ENCODE data around the gene ABCC1. TPM values are rescaled to one million over a fixed set of nuclear protein-coding genes. Genes with fewer than 3 reads are reported as not detected.

ABCC1 gene
- total RNA-seq, 1 experiment from 2014 or later, result 139 TPM

DNA sequence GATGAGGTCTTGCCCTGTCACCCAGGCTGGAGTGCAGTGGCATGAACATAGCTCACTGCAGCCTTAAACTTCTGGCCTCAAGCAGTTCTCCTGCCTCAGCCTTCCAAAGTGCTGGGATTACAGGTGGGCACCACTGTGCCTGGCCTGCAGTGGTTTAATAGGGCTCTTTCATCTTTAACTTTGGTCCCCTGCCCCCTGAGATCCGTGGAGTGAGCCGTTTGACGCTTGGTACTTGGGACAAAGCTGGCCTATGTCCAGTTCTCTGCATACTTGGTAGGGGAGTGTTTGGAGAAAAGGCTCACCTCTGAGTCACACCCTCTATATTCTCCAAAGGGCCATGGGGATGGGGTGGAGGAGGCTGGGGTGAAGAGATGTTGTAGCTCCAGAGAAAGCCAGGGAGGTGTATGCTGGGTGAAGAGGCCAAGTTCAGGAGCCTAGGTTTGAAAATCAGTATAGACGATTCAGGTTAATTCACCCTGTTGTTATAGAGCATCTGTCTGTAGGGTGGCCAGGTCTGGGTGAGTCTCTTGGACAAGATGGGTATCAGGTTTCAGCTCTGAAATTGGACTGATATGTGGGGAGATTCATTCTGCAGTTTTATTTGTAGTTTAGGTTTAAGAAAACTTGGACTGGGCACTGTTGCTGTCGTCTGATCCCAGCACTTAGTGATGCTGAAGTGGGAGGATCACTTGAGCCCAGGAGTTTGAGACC lies 17.6 kb downstream of the ABCC1 start:
- Histone ChIP-seq H3K9me3 (ENCODE audit: insufficient read depth, low read depth) (0 out of 2 replicates have a peak, but pooled peaks cover 4% of the 10 kb centered on the region), H3F3A (ENCODE audit: insufficient read depth, low read depth) (peaks cover 57% of the 10 kb centered on the region), H3K27ac (peak overlapping the region; percentile 73), H3K79me2 (ENCODE audit: low read depth) (peaks cover 97% of the 10 kb centered on the region), H3K4me2 (peak overlapping the region; percentile 69), H3K4me3 (no peak overlapping the region; the same call in 1 of the 2 replicates), H4K20me1 (ENCODE audit: insufficient read depth) (peaks cover 24% of the 10 kb centered on the region; the same call in 1 of the 2 replicates), H3K4me1 (replicated peaks; ENCODE audit: insufficient read depth) (peaks cover 61% of the 10 kb centered on the region), H3K36me3 (ENCODE audit: low read depth) (peaks cover 35% of the 10 kb centered on the region; the same call in 1 of the 2 replicates), H3K27me3 (ENCODE audit: insufficient read depth, low read depth) (no peaks in the 10 kb centered on the region), H3K9me2 (ENCODE audit: insufficient read depth) (no peaks in the 10 kb centered on the region), H2AFZ (no peak overlapping the region)
- ChIA-PET POLR2A (ENCODE audit: unreplicated experiment) (interaction anchor here (0.5 to 1.1 kb wide), 6 partner anchors 10 to 95 kb away, joined by 3 to 54 read pairs (median 4); partner anchors contain the start of gene CEP20), CTCF (interaction anchor here (0.6 to 0.7 kb wide), 3 partner anchors 78 to 1607 kb away, joined by 3 to 8 read pairs (median 5); no protein-coding TSS in a partner anchor)
- DNase-seq, result peak; percentile 83 to 88
- intact Hi-C loops (cut with micrococcal nuclease; ENCODE audit: unreplicated experiment), result loop anchor here (1.0 kb wide), 3 partner anchors 29 to 88 kb away; no protein-coding TSS in a partner anchor
- TF ChIP-seq, protein P1, sequence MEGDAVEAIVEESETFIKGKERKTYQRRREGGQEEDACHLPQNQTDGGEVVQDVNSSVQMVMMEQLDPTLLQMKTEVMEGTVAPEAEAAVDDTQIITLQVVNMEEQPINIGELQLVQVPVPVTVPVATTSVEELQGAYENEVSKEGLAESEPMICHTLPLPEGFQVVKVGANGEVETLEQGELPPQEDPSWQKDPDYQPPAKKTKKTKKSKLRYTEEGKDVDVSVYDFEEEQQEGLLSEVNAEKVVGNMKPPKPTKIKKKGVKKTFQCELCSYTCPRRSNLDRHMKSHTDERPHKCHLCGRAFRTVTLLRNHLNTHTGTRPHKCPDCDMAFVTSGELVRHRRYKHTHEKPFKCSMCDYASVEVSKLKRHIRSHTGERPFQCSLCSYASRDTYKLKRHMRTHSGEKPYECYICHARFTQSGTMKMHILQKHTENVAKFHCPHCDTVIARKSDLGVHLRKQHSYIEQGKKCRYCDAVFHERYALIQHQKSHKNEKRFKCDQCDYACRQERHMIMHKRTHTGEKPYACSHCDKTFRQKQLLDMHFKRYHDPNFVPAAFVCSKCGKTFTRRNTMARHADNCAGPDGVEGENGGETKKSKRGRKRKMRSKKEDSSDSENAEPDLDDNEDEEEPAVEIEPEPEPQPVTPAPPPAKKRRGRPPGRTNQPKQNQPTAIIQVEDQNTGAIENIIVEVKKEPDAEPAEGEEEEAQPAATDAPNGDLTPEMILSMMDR (conservative IDR thresholded peaks at IDR 0.05), result no peak
- TF ChIP-seq EZH2 (IDR thresholded peaks at IDR 0.05; ENCODE audit: low read depth), result no peak
- TSS peak; percentile 26 for BruUV-seq (replicated peaks)

DNA sequence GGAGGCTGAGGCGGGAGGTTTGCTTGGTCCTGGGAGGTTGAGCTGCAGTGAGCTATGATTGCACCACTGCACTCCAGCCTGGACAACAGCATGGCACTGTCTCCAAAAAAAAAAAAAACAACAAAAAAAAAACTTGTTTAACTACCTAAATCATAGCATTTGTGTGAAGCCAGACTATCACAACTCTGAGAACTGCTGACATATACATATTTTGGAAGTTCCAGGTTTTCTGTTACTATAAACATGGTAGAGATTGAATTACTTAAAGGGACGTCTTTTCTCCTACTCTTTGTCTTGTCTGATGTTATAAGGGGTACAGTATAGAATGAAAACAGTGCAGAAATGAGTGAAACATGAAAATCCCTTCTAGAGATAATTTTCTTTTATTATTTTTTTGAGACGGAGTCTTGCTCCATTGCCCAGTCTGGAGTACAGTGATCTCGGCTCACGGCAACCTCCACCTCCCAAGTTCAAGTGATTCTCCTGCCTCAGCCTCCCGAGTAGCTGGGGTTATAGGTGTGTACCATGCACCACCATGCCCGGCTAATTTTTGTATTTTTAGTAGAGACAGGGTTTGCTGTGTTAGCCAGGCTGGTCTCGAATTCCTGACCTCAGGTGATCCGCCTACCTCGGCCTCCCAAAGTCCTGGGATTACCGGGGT lies 18.4 kb downstream of the ABCC1 start:
- Histone ChIP-seq H4K20me1 (ENCODE audit: insufficient read depth) (peaks cover 19% of the 10 kb centered on the region; the same call in 1 of the 2 replicates), H3K4me3 (no peak overlapping the region)
- no TSS peak for BruUV-seq (replicated peaks)

DNA sequence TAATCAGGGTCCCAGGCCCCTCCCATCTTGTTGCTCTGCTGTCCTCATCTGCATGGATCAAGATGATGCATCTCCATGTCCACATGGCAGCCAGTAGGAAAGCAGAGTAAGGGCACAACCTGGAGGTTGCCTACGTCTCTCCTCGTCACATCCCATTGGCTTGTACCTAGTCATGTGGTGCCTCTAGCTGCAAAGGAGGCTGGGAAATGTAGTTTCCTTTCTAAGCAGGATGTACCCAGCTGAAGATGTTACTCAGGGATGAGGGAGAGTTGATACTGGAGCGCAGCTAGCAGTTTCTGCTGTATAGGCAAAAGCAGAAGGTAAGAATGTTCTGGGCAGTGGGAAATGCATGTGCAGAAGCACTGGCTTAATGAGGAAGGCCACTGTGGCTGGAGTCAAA lies 20.8 kb downstream of the ABCC1 start:
- no peak for DNase-seq
- Histone ChIP-seq H3K27me3 (ENCODE audit: insufficient read depth, low read depth) (no peaks in the 10 kb centered on the region), H4K20me1 (ENCODE audit: insufficient read depth) (peaks cover 13% of the 10 kb centered on the region; the same call in 1 of the 2 replicates), H3K4me2 (no peak overlapping the region), H2AFZ (no peak overlapping the region), H3K4me1 (replicated peaks; ENCODE audit: insufficient read depth) (peaks cover 40% of the 10 kb centered on the region), H3K36me3 (ENCODE audit: low read depth) (peaks cover 50% of the 10 kb centered on the region), H3K27ac (no peak overlapping the region), H3K9me3 (ENCODE audit: insufficient read depth, low read depth) (no peaks in the 10 kb centered on the region), H3F3A (ENCODE audit: insufficient read depth, low read depth) (peaks cover 54% of the 10 kb centered on the region), H3K79me2 (ENCODE audit: low read depth) (peaks cover 97% of the 10 kb centered on the region), H3K9me2 (ENCODE audit: insufficient read depth) (no peaks in the 10 kb centered on the region), H3K4me3 (no peak overlapping the region)
- CTCF ChIA-PET, result no interaction called here
- POLR2A ChIA-PET (ENCODE audit: unreplicated experiment), result no interaction called here
- TF ChIP-seq EZH2 (IDR thresholded peaks at IDR 0.05; ENCODE audit: low read depth), result no peak
- TF ChIP-seq, protein P1 (conservative IDR thresholded peaks at IDR 0.05), result no peak
- intact Hi-C loops (cut with micrococcal nuclease; ENCODE audit: unreplicated experiment), result no loop called here
- BruUV-seq (replicated peaks), result no TSS peak

More for the DNA sequence above, 18.4 kb downstream of the ABCC1 start:
- ChIA-PET POLR2A (ENCODE audit: unreplicated experiment) (interaction anchor here (0.6 to 1.1 kb wide), 3 partner anchors 68 to 88 kb away, joined by 3 to 14 read pairs (median 4); partner anchors contain the start of gene CEP20), CTCF (interaction anchor here (0.6 to 0.7 kb wide), 2 partner anchors 78 to 1608 kb away, joined by 3 to 8 read pairs; no protein-coding TSS in a partner anchor)
- Histone ChIP-seq H3K36me3 (ENCODE audit: low read depth) (peaks cover 40% of the 10 kb centered on the region), H3K27ac (0 out of 2 replicates have a peak overlapping the region, but pooled peaks have one; percentile 6), H3K9me3 (ENCODE audit: insufficient read depth, low read depth) (no peaks in the 10 kb centered on the region), H3F3A (ENCODE audit: insufficient read depth, low read depth) (peaks cover 64% of the 10 kb centered on the region), H3K79me2 (ENCODE audit: low read depth) (peaks cover 97% of the 10 kb centered on the region), H3K4me1 (replicated peaks; ENCODE audit: insufficient read depth) (peaks cover 62% of the 10 kb centered on the region), H2AFZ (no peak overlapping the region), H3K9me2 (ENCODE audit: insufficient read depth) (no peaks in the 10 kb centered on the region), H3K4me2 (no peak overlapping the region), H3K27me3 (ENCODE audit: insufficient read depth, low read depth) (no peaks in the 10 kb centered on the region)
- intact Hi-C loops (cut with micrococcal nuclease; ENCODE audit: unreplicated experiment), result loop anchor here (1.0 kb wide), 3 partner anchors 29 to 88 kb away; no protein-coding TSS in a partner anchor
- no peak for DNase-seq
- TF ChIP-seq EZH2 (IDR thresholded peaks at IDR 0.05; ENCODE audit: low read depth), result no peak
- TF ChIP-seq, protein P1 (conservative IDR thresholded peaks at IDR 0.05), result no peak
